GM18517 (cell line): ENCODE results near the gene GPR45.
"Not testable (repeated sequence)": the region's sequence is repeated elsewhere in the genome, so short reads cannot be mapped to it uniquely, and the experiment has no call there.

Experiments used
- ATAC-seq: cut with Tn5 transposase; IDR thresholded peaks from one replicate; pipeline ENCODE4 v1.9.1; 2021; ENCODE audit warnings: mild to moderate bottlenecking, moderate library complexity; ENCODE audit not compliant: unreplicated experiment

Gene GPR45, protein sequence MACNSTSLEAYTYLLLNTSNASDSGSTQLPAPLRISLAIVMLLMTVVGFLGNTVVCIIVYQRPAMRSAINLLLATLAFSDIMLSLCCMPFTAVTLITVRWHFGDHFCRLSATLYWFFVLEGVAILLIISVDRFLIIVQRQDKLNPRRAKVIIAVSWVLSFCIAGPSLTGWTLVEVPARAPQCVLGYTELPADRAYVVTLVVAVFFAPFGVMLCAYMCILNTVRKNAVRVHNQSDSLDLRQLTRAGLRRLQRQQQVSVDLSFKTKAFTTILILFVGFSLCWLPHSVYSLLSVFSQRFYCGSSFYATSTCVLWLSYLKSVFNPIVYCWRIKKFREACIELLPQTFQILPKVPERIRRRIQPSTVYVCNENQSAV

GRCh38 chr2:105241443-105241842, at the start of gene GPR45:
Gene GPR45, plus strand, starts transcription at chr2:105241743. Its CDS starts 116 bp downstream, at chr2:105241859.
- no peak for ATAC-seq

GRCh38 chr2:105194022-105194675, 47.4 kb upstream of the GPR45 start:
- ATAC-seq: no peak

DNA sequence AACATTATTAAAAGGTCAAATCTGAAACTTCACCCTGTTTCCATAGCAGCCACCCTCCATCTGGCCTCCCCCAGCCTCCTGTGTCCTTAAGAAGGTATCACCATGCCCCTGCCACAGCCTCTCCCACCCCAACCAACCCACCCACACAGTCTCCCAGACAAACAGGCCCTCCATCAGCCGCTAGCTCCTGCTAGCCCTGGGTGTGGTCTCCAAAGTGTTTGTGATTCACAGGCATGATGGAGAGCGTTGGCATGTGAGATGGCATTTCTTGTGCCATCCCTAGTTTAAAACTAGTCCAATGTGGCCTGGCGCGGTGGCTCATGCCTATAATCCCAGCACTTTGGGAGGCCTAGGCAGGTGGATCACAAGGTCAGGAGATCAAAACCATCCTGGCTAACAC, 44.9 kb upstream of the GPR45 start:
- ATAC-seq: no peak

DNA sequence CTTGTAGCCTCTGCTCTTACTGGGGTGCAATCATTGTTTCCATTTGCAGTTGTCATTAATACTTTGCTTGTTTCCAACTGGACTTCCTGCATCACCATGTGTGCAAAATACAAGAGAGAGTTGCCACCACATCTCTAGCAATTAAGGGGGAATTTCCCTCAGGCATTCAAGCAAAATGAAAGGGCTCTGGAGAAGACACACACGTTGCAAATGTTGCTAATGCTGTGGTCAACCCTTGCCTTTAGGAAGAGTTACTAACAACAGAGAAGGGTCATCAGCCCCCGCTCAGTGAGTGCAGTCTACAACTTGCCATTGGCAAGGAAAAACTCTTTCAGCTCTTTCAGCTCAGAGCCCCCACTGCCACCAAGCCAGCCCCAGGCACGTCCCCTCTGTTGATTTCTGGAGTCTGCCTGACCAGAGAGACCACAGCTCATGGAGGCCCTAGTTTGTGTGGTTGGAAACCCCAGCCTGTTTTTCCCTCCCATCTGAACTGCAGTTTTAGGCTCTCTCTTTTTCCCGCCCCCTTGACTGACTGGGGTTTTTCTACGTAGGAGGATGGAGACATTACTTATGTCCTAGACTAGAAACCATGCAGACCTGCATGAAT, 25.9 kb upstream of the GPR45 start:
- ATAC-seq: no peak

- no peak for ATAC-seq
Observed at GRCh38 chr2:105220604-105221003, 20.9 kb upstream of the GPR45 start.

- ATAC-seq: no peak
Observed at GRCh38 chr2:105224444-105224843, 17.1 kb upstream of the GPR45 start.

GRCh38 chr2:105231232-105231619, 10.3 kb upstream of the GPR45 start:
- no peak for ATAC-seq

DNA sequence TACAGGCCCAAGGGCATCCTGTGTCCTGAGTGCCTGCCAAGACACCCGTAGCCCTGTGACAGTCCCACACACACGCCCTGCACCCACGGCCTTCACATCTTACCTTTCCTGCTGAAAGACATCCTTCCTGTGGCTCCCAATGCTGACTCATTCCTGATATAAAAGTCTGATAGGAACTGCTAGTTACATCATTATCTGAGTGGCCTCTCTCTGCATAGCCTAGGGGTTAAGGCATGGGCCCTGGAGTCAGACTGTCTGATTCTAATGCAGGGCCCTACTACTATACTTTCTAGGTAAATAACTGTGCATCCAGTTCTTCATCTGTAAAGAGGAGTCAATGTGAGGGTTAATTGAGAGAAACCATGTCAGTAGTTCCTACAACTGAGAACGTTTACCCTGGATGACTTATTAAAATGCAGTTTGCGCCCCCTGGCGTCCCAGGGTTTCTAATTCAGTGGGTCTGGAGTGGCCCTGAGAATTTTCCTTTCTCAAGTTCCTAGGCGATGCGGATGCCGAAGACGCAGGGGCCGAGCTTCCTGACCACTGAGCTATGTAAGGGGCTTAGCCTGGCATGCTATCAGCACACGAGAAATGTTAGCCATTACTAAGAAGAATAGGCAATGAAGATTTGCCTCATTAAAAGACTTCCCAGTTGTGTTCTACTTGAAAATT, 6.0 kb upstream of the GPR45 start:
- no peak for ATAC-seq

DNA sequence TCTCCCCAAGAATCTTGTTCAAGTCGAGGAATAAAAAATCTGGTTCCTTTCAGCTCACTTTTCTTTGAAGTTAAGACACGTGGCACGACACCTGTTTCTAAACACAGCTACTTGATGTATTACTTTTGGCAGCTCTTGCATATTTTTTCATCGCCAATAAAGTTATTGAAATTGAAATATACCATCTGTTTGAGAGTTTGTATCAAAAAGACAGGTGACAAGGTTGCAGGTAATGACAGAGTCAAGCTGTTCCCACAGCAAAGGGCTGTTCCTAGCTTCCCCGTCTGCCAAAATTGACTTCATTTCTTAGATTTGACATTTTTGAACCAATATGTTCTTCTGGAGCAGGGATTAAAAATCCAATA, 5.5 kb upstream of the GPR45 start:
- no peak for ATAC-seq

DNA sequence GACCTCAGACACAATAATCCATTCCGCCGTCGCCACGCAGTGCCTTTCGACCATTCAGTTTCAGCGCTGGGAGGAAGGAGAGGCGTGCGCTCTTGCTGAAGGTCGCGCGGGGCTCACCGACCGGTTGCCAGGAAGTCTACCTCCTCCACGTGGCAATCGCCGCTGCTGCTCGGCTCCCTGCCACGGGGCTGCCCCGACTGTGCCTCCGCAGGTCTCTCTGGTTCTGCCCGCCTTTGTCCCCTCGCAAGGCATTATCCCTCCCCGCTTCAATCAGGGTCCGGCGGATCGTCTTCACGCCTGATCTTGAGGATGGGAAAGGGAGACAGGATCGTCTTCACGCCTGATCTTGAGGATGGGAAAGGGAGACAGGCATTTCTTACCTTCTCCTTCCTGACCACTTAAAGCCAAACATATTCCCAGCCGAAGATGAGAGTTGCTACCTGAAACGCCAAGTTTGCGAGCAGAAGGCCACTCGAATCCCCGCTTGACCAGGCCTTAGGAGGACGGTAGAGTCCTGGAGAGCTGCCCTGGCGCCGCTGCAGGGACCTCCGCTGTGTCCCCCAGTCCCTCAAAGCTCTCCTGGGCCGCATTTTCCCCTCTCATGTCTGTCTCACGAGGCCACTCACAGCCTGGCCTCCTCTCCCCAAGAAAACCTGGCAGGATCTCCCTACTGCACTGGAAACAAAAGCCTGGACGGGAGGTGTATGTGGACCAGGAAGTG, 4.3 kb upstream of the GPR45 start:
- no peak for ATAC-seq

DNA sequence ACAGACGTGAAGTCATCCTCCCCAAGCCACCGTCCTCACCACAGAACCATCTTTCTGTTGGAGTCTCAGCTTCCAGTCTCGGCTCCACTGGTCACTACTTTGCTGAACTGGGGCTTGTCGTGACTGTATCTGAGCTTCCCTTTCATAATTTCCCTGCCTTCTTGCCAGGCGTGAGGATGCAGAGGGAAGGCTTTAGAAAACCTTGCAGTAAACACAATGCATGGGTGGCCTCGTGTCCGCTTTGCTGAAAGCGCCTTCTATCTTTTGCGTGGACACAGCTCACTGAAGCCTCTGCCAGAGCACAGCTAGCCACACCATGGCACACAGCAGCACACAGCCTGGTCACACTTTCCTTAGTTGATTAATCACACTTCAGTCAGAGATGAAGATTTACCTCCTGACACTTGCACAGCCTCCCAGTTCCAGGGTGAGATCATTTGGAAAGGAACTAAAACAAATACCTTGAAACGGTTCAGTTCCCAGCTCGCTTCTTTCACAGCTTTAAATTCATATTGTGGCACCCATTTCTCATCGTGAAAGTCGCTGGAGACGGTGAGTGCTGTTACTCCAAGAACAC, 2.8 kb upstream of the GPR45 start:
- no peak for ATAC-seq

DNA sequence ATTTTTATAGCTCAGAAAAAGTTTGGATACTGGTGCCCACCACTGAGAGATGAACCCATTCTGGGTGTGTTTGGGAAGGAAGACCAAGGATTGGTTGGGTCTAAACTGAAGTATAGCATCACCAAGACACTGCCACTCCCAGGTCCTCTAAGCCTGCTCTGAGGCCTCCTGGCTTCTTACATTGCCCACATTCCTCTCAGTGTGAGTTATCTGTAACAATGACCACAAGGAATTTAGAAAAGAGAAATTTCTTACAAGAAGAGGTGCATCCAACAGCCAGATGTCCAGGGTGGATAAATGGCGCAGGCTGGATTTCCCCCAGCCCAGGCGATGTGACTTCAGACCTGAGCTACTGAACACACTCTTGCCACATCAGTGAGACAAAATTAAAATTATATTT, 1.6 kb upstream of the GPR45 start:
- ATAC-seq: no peak

DNA sequence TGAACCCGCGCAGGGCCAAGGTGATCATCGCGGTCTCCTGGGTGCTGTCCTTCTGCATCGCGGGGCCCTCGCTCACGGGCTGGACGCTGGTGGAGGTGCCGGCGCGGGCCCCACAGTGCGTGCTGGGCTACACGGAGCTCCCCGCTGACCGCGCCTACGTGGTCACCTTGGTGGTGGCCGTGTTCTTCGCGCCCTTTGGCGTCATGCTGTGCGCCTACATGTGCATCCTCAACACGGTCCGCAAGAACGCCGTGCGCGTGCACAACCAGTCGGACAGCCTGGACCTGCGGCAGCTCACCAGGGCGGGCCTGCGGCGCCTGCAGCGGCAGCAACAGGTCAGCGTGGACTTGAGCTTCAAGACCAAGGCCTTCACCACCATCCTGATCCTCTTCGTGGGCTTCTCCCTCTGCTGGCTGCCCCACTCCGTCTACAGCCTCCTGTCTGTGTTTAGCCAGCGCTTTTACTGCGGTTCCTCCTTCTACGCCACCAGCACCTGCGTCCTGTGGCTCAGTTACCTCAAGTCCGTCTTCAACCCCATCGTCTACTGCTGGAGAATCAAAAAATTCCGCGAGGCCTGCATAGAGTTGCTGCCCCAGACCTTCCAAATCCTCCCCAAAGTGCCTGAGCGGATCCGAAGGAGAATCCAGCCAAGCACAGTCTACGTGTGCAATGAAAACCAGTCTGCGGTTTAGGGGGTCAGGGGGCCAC, 897 bp downstream of the GPR45 start:
- ATAC-seq: no peak

DNA sequence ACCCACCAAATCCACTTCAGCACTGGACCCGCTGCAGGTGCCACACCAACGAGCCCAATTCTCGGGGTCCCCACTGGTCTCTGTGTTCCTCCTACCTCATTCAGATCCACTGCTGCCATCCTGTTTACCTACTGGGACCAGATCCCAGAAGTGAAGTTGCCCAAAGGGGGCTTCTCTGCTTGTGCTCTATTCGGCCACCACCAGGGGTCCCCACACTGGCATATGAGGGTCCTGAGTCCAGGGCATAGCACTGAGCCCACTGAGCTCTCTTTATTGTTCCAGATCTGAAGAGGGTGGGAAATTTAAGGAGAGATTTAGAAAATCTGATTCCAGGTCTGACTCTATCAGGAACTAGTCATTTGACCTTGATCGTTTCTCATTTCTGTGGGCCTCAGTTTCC, 2.4 kb downstream of the GPR45 start:
- no peak for ATAC-seq

- ATAC-seq: no peak
Observed at GRCh38 chr2:105244451-105244850, 2.9 kb downstream of the GPR45 start.

GRCh38 chr2:105248316-105249070, 7.0 kb downstream of the GPR45 start:
- ATAC-seq: no peak

DNA sequence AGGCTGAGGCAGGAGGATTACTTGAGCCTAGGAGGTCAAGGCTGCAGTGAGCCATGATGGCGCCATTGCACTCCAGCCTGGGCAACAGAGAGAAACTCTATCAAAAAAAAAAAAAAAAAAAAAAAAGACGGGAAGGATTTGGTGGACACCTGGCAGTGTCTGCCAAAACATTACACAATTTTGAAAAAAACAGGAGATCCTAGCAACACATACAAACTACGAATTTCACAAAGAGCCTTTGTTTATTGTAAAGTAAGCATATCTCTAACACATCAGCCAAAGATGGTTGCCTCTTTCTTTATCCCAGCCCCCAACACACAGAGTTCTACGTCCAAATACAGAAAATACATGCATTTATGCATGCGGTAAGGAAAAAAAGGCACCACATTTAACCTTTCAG, 7.6 kb downstream of the GPR45 start:
- no peak for ATAC-seq

DNA sequence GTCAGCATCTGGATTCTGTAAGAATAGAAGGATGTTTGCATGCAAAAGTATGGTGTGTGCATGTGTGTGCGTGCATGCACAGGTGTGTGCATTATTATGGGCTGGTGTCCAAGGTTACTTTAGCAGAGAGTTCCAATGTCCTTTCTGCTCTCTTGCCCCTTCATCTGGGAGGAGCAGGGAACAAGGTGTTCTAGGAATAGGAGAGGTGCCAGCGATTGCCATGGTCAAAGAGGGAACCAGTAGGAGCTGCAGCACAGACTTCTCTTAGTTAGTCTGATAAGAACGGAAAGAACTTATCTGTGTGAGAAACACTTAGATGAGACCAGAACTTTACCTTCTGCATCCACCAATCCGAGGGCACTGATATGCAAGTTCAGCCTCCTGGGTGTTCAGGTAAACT, 8.3 kb downstream of the GPR45 start:
- no peak for ATAC-seq

GRCh38 chr2:105251016-105251648, 9.6 kb downstream of the GPR45 start:
- not testable (repeated sequence) for ATAC-seq
